CD8-positive, alpha-beta memory T cell (primary cell): ENCODE results near the gene GEMIN5. TPM values are rescaled to one million over a fixed set of nuclear protein-coding genes. Genes with fewer than 3 reads are reported as not detected.

Source experiments
- CTCF ChIA-PET: fragments of 350-600 bp; sonication (Branson Sonifier 250); formaldehyde crosslinking; loops from one replicate; lab custom pipeline; 2021; ENCODE audit warnings: antibody characterized with exemption; lab: Charles Lee
- POLR2A ChIA-PET: fragments of 350-600 bp; sonication (Branson Sonifier 250); formaldehyde crosslinking; loops from one replicate; lab custom pipeline; 2021; ENCODE audit warnings: antibody characterized with exemption; lab: Charles Lee
- DNase-seq, 5 donors: peaks; one replicate each; pipeline versions ENCODE4 v3.0.0 to v3.0.0-alpha.2; 2020 to 2022; ENCODE audit warnings: mixed read lengths in 1 of 5
- H3K27ac ChIP-seq: one replicate; pipeline ENCODE4 v1.7.0; 2013; ENCODE audit warnings: low read depth, mild to moderate bottlenecking, low read length, moderate library complexity
- H3K27me3 ChIP-seq: 2 replicates; pipeline ENCODE4 v1.7.0; 2013; ENCODE audit warnings: low read length, mild to moderate bottlenecking; ENCODE audit not compliant: insufficient read depth, poor library complexity, severe bottlenecking
- H3K36me3 ChIP-seq: 2 replicates; pipeline ENCODE4 v1.7.0; 2013; ENCODE audit warnings: mild to moderate bottlenecking, low read length, moderate library complexity; ENCODE audit not compliant: insufficient read depth
- H3K4me1 ChIP-seq: 2 replicates; pipeline ENCODE4 v1.7.0; 2013; ENCODE audit warnings: mild to moderate bottlenecking, low read length, moderate library complexity; ENCODE audit not compliant: insufficient read depth
- H3K4me3 ChIP-seq: 2 replicates; pipeline ENCODE4 v1.7.0; 2013; ENCODE audit warnings: mild to moderate bottlenecking, low read length
- H3K9me3 ChIP-seq: 2 replicates; pipeline ENCODE4 v1.7.0; 2013; ENCODE audit warnings: mild to moderate bottlenecking, low read length
- H3K27ac Mint-ChIP-seq, 8 donors: one replicate each; pipeline ENCODE4 v1.8.0; 2020 to 2021; ENCODE audit warnings: mixed read lengths in 8 of 8, mild to moderate bottlenecking in 6 of 8, inconsistent platforms in 3 of 8, moderate library complexity in 3 of 8
- H3K27me3 Mint-ChIP-seq, 2 donors: one replicate each; pipeline ENCODE4 v1.8.0; 2020 to 2021; ENCODE audit warnings: mixed read lengths in 2 of 2, mild to moderate bottlenecking in 1 of 2, moderate library complexity in 1 of 2
- H3K36me3 Mint-ChIP-seq, 3 donors: one replicate each; pipeline ENCODE4 v1.8.0; 2020 to 2021; ENCODE audit warnings: mixed read lengths in 3 of 3, inconsistent platforms in 1 of 3, mild to moderate bottlenecking in 1 of 3
- H3K4me1 Mint-ChIP-seq, 3 donors: one replicate each; pipeline ENCODE4 v1.8.0; 2020 to 2021; ENCODE audit warnings: mixed read lengths in 3 of 3, inconsistent platforms in 1 of 3, mild to moderate bottlenecking in 1 of 3
- H3K4me3 Mint-ChIP-seq, 7 donors: one replicate each; pipeline ENCODE4 v1.8.0; 2020 to 2021; ENCODE audit warnings: mixed read lengths in 7 of 7, mild to moderate bottlenecking in 6 of 7, moderate library complexity in 4 of 7, inconsistent platforms in 2 of 7
- H3K9me3 Mint-ChIP-seq, 5 donors: one replicate each; pipeline ENCODE4 v1.8.0; 2020 to 2022; ENCODE audit warnings: mixed read lengths in 5 of 5, mild to moderate bottlenecking in 3 of 5, moderate library complexity in 2 of 5, inconsistent platforms in 1 of 5
- polyA plus RNA-seq: library from polyadenylated mRNA; unstranded; fragments of 300-500 nt; fragmentation: Illumina TruSeq; gene quantifications from one replicate; pipeline ENCODE4 v1.2.3, GENCODE V29; 2021
- total RNA-seq, 2 experiments: library from RNA; stranded (reverse); gene quantifications; one replicate each; pipeline ENCODE4 v1.2.3, GENCODE V29; 2021

The GEMIN5 gene
- total and polyA plus RNA-seq, 3 experiments from 2014 or later = 10.8 to 45.2 (median 42.1) TPM

GRCh38 chr5:154895606-154896561 is 42.1 kb downstream of the GEMIN5 start:
- H3K36me3 Mint-ChIP-seq = peaks cover 10 to 93% (median 20%) of the 10 kb centered on the region in 3 donors
- H3K9me3 Mint-ChIP-seq = no peaks in the 10 kb centered on the region
- no peak overlapping the region for H3K27ac ChIP-seq
- H3K27me3 ChIP-seq = no peaks in the 10 kb centered on the region
- no peak overlapping the region for H3K4me3 Mint-ChIP-seq
- no peak overlapping the region for H3K4me3 ChIP-seq
- peak overlapping the region in 4 of 8 donors; percentile 41 to 80 (median 54) for H3K27ac Mint-ChIP-seq
- H3K4me1 Mint-ChIP-seq = no peaks in the 10 kb centered on the region
- no peaks in the 10 kb centered on the region for H3K27me3 Mint-ChIP-seq
- peaks cover 47% of the 10 kb centered on the region for H3K36me3 ChIP-seq
- no peaks in the 10 kb centered on the region for H3K9me3 ChIP-seq
- ChIA-PET POLR2A (no interaction called here), CTCF (no interaction called here)
- no peaks in the 10 kb centered on the region for H3K4me1 ChIP-seq
- no peak for DNase-seq

GRCh38 chr5:154893381-154893780 is 44.6 kb downstream of the GEMIN5 start:
- Mint-ChIP-seq H3K27me3 (no peaks in the 10 kb centered on the region), H3K36me3 (peaks cover 24 to 88% (median 26%) of the 10 kb centered on the region in 3 donors), H3K27ac (no peak overlapping the region), H3K9me3 (peaks cover 0 to under 1% (median 0%) of the 10 kb centered on the region in 5 donors), H3K4me1 (no peaks in the 10 kb centered on the region), H3K4me3 (no peak overlapping the region)
- peaks cover 39% of the 10 kb centered on the region for H3K36me3 ChIP-seq
- H3K4me1 ChIP-seq = no peaks in the 10 kb centered on the region
- no peak overlapping the region for H3K27ac ChIP-seq
- H3K9me3 ChIP-seq = no peaks in the 10 kb centered on the region
- DNase-seq = no peak
- H3K4me3 ChIP-seq = no peak overlapping the region
- POLR2A ChIA-PET = no interaction called here
- H3K27me3 ChIP-seq = no peaks in the 10 kb centered on the region
- CTCF ChIA-PET = no interaction called here

GRCh38 chr5:154892369-154892771 is 45.6 kb downstream of the GEMIN5 start:
- H3K36me3 ChIP-seq = peaks cover 43% of the 10 kb centered on the region
- POLR2A ChIA-PET = no interaction called here
- peak overlapping the region in 1 of 8 donors; percentile 23 for H3K27ac Mint-ChIP-seq

GRCh38 chr5:154885439-154885838 is 52.6 kb downstream of the GEMIN5 start:
- H3K9me3 ChIP-seq = peaks cover 21% of the 10 kb centered on the region
- H3K27me3 Mint-ChIP-seq = peaks cover 0 to 1% of the 10 kb centered on the region in 2 donors
- no peak overlapping the region for H3K4me3 Mint-ChIP-seq
- peaks cover 44 to 76% (median 67%) of the 10 kb centered on the region in 3 donors for H3K36me3 Mint-ChIP-seq
- no peaks in the 10 kb centered on the region for H3K4me1 ChIP-seq
- no peak overlapping the region for H3K27ac ChIP-seq
- peaks cover 24% of the 10 kb centered on the region for H3K36me3 ChIP-seq
- no peak for DNase-seq
- H3K27me3 ChIP-seq = no peaks in the 10 kb centered on the region
- ChIA-PET CTCF (no interaction called here), POLR2A (no interaction called here)
- no peaks in the 10 kb centered on the region for H3K4me1 Mint-ChIP-seq
- no peak overlapping the region for H3K27ac Mint-ChIP-seq
- H3K4me3 ChIP-seq = no peak overlapping the region
- peaks cover 17 to 31% (median 29%) of the 10 kb centered on the region in 5 donors for H3K9me3 Mint-ChIP-seq

More at GRCh38 chr5:154892369-154892771, 45.6 kb downstream of the GEMIN5 start:
- H3K27me3 ChIP-seq = no peaks in the 10 kb centered on the region
- H3K27ac ChIP-seq = no peak overlapping the region
- peaks cover 34 to 88% (median 34%) of the 10 kb centered on the region in 3 donors for H3K36me3 Mint-ChIP-seq
- no peaks in the 10 kb centered on the region for H3K9me3 ChIP-seq
- no peaks in the 10 kb centered on the region for H3K27me3 Mint-ChIP-seq
- no peak overlapping the region for H3K4me3 ChIP-seq
- H3K9me3 Mint-ChIP-seq = peaks cover under 1 to 7% (median 1%) of the 10 kb centered on the region in 5 donors
- DNase-seq = no peak
- no peaks in the 10 kb centered on the region for H3K4me1 Mint-ChIP-seq
- no peaks in the 10 kb centered on the region for H3K4me1 ChIP-seq
- CTCF ChIA-PET = interaction anchor here (1.4 kb wide), 1 partner anchor 12 kb away, joined by 6 read pairs; no protein-coding TSS in a partner anchor
- H3K4me3 Mint-ChIP-seq = no peak overlapping the region

- H3K9me3 Mint-ChIP-seq = peaks cover 21 to 39% (median 35%) of the 10 kb centered on the region in 5 donors
- peaks cover 21% of the 10 kb centered on the region for H3K9me3 ChIP-seq
- ChIA-PET CTCF (no interaction called here), POLR2A (no interaction called here)
- no peak overlapping the region for H3K4me3 ChIP-seq
- H3K4me3 Mint-ChIP-seq = no peak overlapping the region
- H3K27me3 ChIP-seq = no peaks in the 10 kb centered on the region
- H3K27ac Mint-ChIP-seq = no peak overlapping the region
- H3K27me3 Mint-ChIP-seq = peaks cover 0 to 1% of the 10 kb centered on the region in 2 donors
- DNase-seq = no peak
- no peaks in the 10 kb centered on the region for H3K4me1 ChIP-seq
- peaks cover 44 to 82% (median 69%) of the 10 kb centered on the region in 3 donors for H3K36me3 Mint-ChIP-seq
- H3K27ac ChIP-seq = no peak overlapping the region
- peaks cover 18% of the 10 kb centered on the region for H3K36me3 ChIP-seq
- H3K4me1 Mint-ChIP-seq = no peaks in the 10 kb centered on the region
These were observed 53.6 kb downstream of the GEMIN5 start for GRCh38 chr5:154884424-154884823.

- Mint-ChIP-seq H3K4me3 (no peak overlapping the region), H3K27ac (peak overlapping the region in 1 of 8 donors; percentile 8), H3K4me1 (no peaks in the 10 kb centered on the region), H3K27me3 (peaks cover 0 to 3% of the 10 kb centered on the region in 2 donors), H3K9me3 (peaks cover 24 to 51% (median 38%) of the 10 kb centered on the region in 5 donors), H3K36me3 (peaks cover 40 to 71% (median 61%) of the 10 kb centered on the region in 3 donors)
- H3K4me1 ChIP-seq = no peaks in the 10 kb centered on the region
- H3K4me3 ChIP-seq = no peak overlapping the region
- H3K27me3 ChIP-seq = no peaks in the 10 kb centered on the region
- H3K27ac ChIP-seq = no peak overlapping the region
- ChIA-PET CTCF (no interaction called here), POLR2A (no interaction called here)
- H3K9me3 ChIP-seq = peaks cover 21% of the 10 kb centered on the region
- no peak for DNase-seq
- H3K36me3 ChIP-seq = no peaks in the 10 kb centered on the region
These were observed 56.0 kb downstream of the GEMIN5 start for GRCh38 chr5:154881986-154882385.

- peaks cover 22% of the 10 kb centered on the region for H3K36me3 ChIP-seq
- peaks cover 0 to 3% of the 10 kb centered on the region in 2 donors for H3K27me3 Mint-ChIP-seq
These were observed 59.2 kb downstream of the GEMIN5 start for GRCh38 chr5:154878642-154879335.

More at GRCh38 chr5:154878642-154879335, 59.2 kb downstream of the GEMIN5 start:
- Mint-ChIP-seq H3K9me3 (peaks cover 14 to 28% (median 17%) of the 10 kb centered on the region in 5 donors), H3K4me1 (no peaks in the 10 kb centered on the region), H3K4me3 (no peak overlapping the region), H3K27ac (peak overlapping the region in 3 of 8 donors; percentile 20 to 49 (median 26)), H3K36me3 (peaks cover 48 to 67% (median 62%) of the 10 kb centered on the region in 3 donors)
- no peaks in the 10 kb centered on the region for H3K27me3 ChIP-seq
- no peak overlapping the region for H3K27ac ChIP-seq
- H3K4me3 ChIP-seq = no peak overlapping the region
- CTCF ChIA-PET = no interaction called here
- H3K9me3 ChIP-seq = no peaks in the 10 kb centered on the region
- no peaks in the 10 kb centered on the region for H3K4me1 ChIP-seq
- POLR2A ChIA-PET = interaction anchor here (0.5 kb wide), 1 partner anchor 201 kb away, joined by 3 read pairs; no protein-coding TSS in a partner anchor
- no peak for DNase-seq
